K562 (cell line): Measurements from ENCODE around the gene CNDP1. TPM values are rescaled to one million over a fixed set of nuclear protein-coding genes. Genes with fewer than 3 reads are reported as not detected.

ENCODE experiments used
- DNMT1 ChIP-seq: fragments of 450-650 bp; IDR thresholded peaks from 2 replicates; pipeline ENCODE4 v1.6.1; 2016; ENCODE audit warnings: antibody characterized with exemption, mild to moderate bottlenecking
- FOXK2 ChIP-seq, 2 experiments: fragments of 450-650 bp; IDR thresholded peaks in 1 of 2; conservative IDR thresholded peaks in 1 of 2; 2 replicates each; pipeline ENCODE4 v1.6.1; 2016; ENCODE audit warnings: low read depth in 2 of 2, mild to moderate bottlenecking in 1 of 2
- GABPB1 ChIP-seq: sonication (generic); formaldehyde crosslinking; IDR thresholded peaks from 2 replicates; pipeline ENCODE4 v1.8.0; 2022; ENCODE audit warnings: mild to moderate bottlenecking, missing genetic modification reagents
- GATA2 ChIP-seq: sonication (generic); formaldehyde crosslinking; IDR thresholded peaks from 2 replicates; pipeline ENCODE4 v1.4.0; 2020; ENCODE audit warnings: mild to moderate bottlenecking, missing genetic modification reagents
- KLF16 ChIP-seq: IDR thresholded peaks from 2 replicates; pipeline ENCODE4 v1.6.1; 2016; ENCODE audit warnings: antibody characterized with exemption
- NONO ChIP-seq, 2 experiments: fragments of 200-400 bp in 1 of 2; fragments of 450-650 bp in 1 of 2; formaldehyde crosslinking in 1 of 2; IDR thresholded peaks; 2 replicates each; pipeline ENCODE4 v1.6.1; 2017; ENCODE audit warnings: low read depth in 2 of 2, mild to moderate bottlenecking in 2 of 2, moderate library complexity in 2 of 2, low read length in 1 of 2
- POLR2A ChIP-seq: fragments of 450-650 bp; conservative IDR thresholded peaks from 2 replicates; pipeline ENCODE4 v1.6.1; 2016
- RFX5 ChIP-seq: IDR thresholded peaks from 2 replicates; pipeline ENCODE4 v1.6.1; 2011; ENCODE audit warnings: low read depth, mild to moderate bottlenecking, improper control_type of control experiment, low read length
- STAT5A ChIP-seq: IDR thresholded peaks from 2 replicates; pipeline ENCODE4 v1.6.1; 2012; ENCODE audit warnings: low read length, inconsistent platforms, borderline replicate concordance
- ZBTB7A ChIP-seq: IDR thresholded peaks from 2 replicates; pipeline ENCODE4 v1.6.1; 2011; ENCODE audit warnings: low read depth, mild to moderate bottlenecking, low read length, moderate library complexity, borderline replicate concordance; ENCODE audit not compliant: control insufficient read depth
- ZNF311 ChIP-seq: fragments of 250-450 bp; sonication (Bioruptor Pico); IDR thresholded peaks from 2 replicates; pipeline ENCODE4 v1.4.0; 2020; ENCODE audit warnings: mild to moderate bottlenecking, moderate library complexity
- ZNF764 ChIP-seq: fragments of 250-450 bp; sonication (Bioruptor Pico); IDR thresholded peaks from 2 replicates; pipeline ENCODE4 v1.4.0; 2020; ENCODE audit warnings: low read depth, mild to moderate bottlenecking, moderate library complexity
- polyA plus RNA-seq, 8 experiments: library from polyadenylated mRNA; depleted of rRNA in 4 of 8; stranded (reverse) in 5 of 8; unstranded in 3 of 8; fragments of >200 nt; fragmentation: Nextera tagmentation in 2 of 8; fragmentation: Illumina TruSeq in 1 of 8; extraction: Ambion mirVana in 2 of 8; extraction: Trizol in 1 of 8; gene quantifications; 2 replicates each; pipeline versions ENCODE4 v1.2.1 to v1.2.3, GENCODE V29; 2011 to 2014; ENCODE audit warnings: inconsistent platforms in 1 of 8, missing spikeins in 1 of 8
- total RNA-seq, 7 experiments: library from RNA; depleted of rRNA in 6 of 7; stranded (reverse); fragments of >200 nt in 6 of 7; fragmentation: Illumina TruSeq in 2 of 7; extraction: Trizol in 2 of 7; gene quantifications; 2 replicates each; pipeline versions ENCODE4 v1.2.1 to v1.2.3, GENCODE V29; 2011 to 2021; ENCODE audit warnings: low replicate concordance in 1 of 7
- TF ChIP-seq, protein P1 (sequence below): sonication (generic); formaldehyde crosslinking; IDR thresholded peaks from 2 replicates; pipeline ENCODE4 v1.8.1; 2023; ENCODE audit warnings: mild to moderate bottlenecking, missing genetic modification reagents
- TF ChIP-seq, protein P2 (sequence below), 2 experiments: fragments of 450-650 bp in 1 of 2; sonication (generic) in 1 of 2; formaldehyde crosslinking in 1 of 2; IDR thresholded peaks in 1 of 2; conservative IDR thresholded peaks in 1 of 2; 2 replicates each; pipeline versions ENCODE4 v1.6.1 to v1.8.1; 2016 to 2023; ENCODE audit warnings: mild to moderate bottlenecking in 2 of 2, moderate library complexity in 2 of 2, inconsistent platforms in 1 of 2, missing genetic modification reagents in 1 of 2
- TF ChIP-seq, protein P3 (sequence below), 2 experiments: fragments of 450-650 bp in 1 of 2; IDR thresholded peaks; 2 replicates each; pipeline ENCODE4 v1.6.1; 2011 to 2017; ENCODE audit warnings: low read depth in 2 of 2, antibody characterized with exemption in 1 of 2, borderline replicate concordance in 1 of 2, low read length in 1 of 2, mild to moderate bottlenecking in 1 of 2, mixed read lengths in 1 of 2; ENCODE audit not compliant: control insufficient read depth in 1 of 2
- TF ChIP-seq, protein P4 (sequence below): fragments of 450-650 bp; IDR thresholded peaks from 2 replicates; pipeline ENCODE4 v1.6.1; 2017; ENCODE audit warnings: antibody characterized with exemption, mild to moderate bottlenecking

Gene CNDP1
- total and polyA plus RNA-seq, 9 of the 15 experiments (the other 6 are each of a cell fraction or from before 2014, with no cell fraction given) = not detected

DNA sequence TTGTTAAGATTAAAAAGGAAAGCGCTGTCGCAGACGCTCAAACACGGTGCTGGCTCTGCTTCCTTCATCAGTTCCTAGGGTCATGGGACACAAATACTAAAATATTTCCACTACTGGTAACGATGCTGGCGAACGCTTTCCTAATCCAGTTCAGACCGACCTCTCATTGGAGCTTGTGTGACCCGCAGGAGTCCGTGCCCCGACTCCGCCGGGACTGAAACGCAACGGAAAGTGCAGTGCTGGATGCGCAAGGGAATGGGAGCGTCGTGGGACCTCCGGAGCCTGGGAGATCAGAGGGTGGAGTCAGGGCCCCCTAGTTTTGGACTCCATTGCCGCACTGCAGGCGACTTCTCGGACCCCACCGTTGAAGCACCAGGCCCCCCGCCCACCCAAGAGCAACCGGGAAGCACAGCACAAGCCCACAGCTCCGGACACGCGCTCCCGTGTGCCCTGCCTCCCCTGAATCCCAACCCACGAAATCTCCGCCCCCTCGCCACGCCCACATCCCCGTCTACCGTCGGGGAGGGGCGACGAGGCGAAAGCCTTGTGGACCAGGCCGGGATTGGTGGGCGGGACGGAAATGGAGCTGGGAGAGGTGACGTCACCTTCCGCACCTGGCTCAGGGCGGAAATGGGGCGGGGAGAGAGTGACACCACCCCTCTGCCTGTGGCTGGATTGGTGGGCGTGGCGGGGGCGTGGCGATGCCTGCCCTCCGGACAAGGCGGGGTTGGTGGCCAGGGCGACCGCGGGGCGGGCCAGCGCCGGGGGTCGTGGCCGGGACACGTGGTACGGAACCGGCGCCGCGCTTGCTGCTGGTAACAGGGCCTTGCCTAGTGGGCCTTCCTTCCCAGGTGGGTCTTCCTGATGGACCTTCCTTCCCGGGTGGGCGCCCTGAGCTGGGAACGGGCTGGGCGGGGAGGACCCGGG is 38.5 kb upstream of the CNDP1 start, which contains the start of gene CNDP2 (continued):
- no peak for TF ChIP-seq KLF16
- TF ChIP-seq DNMT1 = no peak
- TF ChIP-seq GATA2 (CRISPR knock-in tag) = no peak
- TF ChIP-seq ZNF764 (CRISPR knock-in tag) = no peak
- TF ChIP-seq, protein P1, sequence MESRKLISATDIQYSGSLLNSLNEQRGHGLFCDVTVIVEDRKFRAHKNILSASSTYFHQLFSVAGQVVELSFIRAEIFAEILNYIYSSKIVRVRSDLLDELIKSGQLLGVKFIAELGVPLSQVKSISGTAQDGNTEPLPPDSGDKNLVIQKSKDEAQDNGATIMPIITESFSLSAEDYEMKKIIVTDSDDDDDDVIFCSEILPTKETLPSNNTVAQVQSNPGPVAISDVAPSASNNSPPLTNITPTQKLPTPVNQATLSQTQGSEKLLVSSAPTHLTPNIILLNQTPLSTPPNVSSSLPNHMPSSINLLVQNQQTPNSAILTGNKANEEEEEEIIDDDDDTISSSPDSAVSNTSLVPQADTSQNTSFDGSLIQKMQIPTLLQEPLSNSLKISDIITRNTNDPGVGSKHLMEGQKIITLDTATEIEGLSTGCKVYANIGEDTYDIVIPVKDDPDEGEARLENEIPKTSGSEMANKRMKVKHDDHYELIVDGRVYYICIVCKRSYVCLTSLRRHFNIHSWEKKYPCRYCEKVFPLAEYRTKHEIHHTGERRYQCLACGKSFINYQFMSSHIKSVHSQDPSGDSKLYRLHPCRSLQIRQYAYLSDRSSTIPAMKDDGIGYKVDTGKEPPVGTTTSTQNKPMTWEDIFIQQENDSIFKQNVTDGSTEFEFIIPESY = no peak
- TF ChIP-seq POLR2A = peak; percentile 84
- peak in 1 of 2 experiments; percentile 79; a peak in 1 of 4 replicates for TF ChIP-seq FOXK2 (conservative IDR thresholded peaks at IDR 0.05 in 1 of 2, IDR thresholded peaks at IDR 0.05 in 1 of 2; ENCODE audit: low read depth in 2 of 2)
- TF ChIP-seq NONO (IDR thresholded peaks at IDR 0.05; ENCODE audit: low read depth in 2 of 2, low read length in 1 of 2) = no peak
- TF ChIP-seq, protein P2, sequence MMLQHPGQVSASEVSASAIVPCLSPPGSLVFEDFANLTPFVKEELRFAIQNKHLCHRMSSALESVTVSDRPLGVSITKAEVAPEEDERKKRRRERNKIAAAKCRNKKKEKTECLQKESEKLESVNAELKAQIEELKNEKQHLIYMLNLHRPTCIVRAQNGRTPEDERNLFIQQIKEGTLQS (IDR thresholded peaks at IDR 0.05) = peak; percentile 100
- TF ChIP-seq, protein P2 (CRISPR knock-in tag; conservative IDR thresholded peaks at IDR 0.05) = no peak
- TF ChIP-seq STAT5A = no peak
- TF ChIP-seq, protein P3, sequence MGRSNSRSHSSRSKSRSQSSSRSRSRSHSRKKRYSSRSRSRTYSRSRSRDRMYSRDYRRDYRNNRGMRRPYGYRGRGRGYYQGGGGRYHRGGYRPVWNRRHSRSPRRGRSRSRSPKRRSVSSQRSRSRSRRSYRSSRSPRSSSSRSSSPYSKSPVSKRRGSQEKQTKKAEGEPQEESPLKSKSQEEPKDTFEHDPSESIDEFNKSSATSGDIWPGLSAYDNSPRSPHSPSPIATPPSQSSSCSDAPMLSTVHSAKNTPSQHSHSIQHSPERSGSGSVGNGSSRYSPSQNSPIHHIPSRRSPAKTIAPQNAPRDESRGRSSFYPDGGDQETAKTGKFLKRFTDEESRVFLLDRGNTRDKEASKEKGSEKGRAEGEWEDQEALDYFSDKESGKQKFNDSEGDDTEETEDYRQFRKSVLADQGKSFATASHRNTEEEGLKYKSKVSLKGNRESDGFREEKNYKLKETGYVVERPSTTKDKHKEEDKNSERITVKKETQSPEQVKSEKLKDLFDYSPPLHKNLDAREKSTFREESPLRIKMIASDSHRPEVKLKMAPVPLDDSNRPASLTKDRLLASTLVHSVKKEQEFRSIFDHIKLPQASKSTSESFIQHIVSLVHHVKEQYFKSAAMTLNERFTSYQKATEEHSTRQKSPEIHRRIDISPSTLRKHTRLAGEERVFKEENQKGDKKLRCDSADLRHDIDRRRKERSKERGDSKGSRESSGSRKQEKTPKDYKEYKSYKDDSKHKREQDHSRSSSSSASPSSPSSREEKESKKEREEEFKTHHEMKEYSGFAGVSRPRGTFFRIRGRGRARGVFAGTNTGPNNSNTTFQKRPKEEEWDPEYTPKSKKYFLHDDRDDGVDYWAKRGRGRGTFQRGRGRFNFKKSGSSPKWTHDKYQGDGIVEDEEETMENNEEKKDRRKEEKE (IDR thresholded peaks at IDR 0.05; ENCODE audit: borderline replicate concordance in 1 of 2, control insufficient read depth in 1 of 2, low read depth in 2 of 2, low read length in 1 of 2) = no peak
- no peak for TF ChIP-seq ZNF311 (CRISPR knock-in tag)
- TF ChIP-seq, protein P4, sequence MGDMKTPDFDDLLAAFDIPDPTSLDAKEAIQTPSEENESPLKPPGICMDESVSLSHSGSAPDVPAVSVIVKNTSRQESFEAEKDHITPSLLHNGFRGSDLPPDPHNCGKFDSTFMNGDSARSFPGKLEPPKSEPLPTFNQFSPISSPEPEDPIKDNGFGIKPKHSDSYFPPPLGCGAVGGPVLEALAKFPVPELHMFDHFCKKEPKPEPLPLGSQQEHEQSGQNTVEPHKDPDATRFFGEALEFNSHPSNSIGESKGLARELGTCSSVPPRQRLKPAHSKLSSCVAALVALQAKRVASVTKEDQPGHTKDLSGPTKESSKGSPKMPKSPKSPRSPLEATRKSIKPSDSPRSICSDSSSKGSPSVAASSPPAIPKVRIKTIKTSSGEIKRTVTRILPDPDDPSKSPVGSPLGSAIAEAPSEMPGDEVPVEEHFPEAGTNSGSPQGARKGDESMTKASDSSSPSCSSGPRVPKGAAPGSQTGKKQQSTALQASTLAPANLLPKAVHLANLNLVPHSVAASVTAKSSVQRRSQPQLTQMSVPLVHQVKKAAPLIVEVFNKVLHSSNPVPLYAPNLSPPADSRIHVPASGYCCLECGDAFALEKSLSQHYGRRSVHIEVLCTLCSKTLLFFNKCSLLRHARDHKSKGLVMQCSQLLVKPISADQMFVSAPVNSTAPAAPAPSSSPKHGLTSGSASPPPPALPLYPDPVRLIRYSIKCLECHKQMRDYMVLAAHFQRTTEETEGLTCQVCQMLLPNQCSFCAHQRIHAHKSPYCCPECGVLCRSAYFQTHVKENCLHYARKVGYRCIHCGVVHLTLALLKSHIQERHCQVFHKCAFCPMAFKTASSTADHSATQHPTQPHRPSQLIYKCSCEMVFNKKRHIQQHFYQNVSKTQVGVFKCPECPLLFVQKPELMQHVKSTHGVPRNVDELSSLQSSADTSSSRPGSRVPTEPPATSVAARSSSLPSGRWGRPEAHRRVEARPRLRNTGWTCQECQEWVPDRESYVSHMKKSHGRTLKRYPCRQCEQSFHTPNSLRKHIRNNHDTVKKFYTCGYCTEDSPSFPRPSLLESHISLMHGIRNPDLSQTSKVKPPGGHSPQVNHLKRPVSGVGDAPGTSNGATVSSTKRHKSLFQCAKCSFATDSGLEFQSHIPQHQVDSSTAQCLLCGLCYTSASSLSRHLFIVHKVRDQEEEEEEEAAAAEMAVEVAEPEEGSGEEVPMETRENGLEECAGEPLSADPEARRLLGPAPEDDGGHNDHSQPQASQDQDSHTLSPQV = no peak
- TF ChIP-seq GABPB1 = peak; percentile 84
- TF ChIP-seq RFX5 = no peak
- TF ChIP-seq ZBTB7A = no peak; the same call in 1 of the 2 replicates
